Measurements from ENCODE around the gene TSACC.

GRCh38 chr1:156336242-156336641 is 2.1 kb upstream of the TSACC start:
- TF ChIP-seq POLR2A (IDR thresholded peaks at IDR 0.05) (no peak), CTCF (IDR thresholded peaks at IDR 0.05) (no peak)

All from lower leg skin (tissue), 3 donors.